Thyroid gland (tissue), 4 donors: ENCODE data around the gene ZCCHC3. TPM values are rescaled to one million over a fixed set of nuclear protein-coding genes. Genes with fewer than 3 reads are reported as not detected.
A peak's percentile ranks its signal among the peaks of the same experiment; 100 is the strongest.

Experiments
- DNase-seq, 2 donors: peaks; one replicate each; pipeline ENCODE4 v3.0.0-alpha.2; 2019
- H3K27ac ChIP-seq, 3 donors: fragments of 200-600 bp; sonication (generic); 1 replicate in 2 of 3; 2 replicates in 1 of 3; pipeline ENCODE4 v1.5.1; 2016 to 2019; ENCODE audit warnings: mild to moderate bottlenecking in 1 of 3, moderate library complexity in 1 of 3
- H3K27me3 ChIP-seq: fragments of 200-600 bp; sonication (generic); one replicate; pipeline ENCODE4 v1.5.1; 2019
- H3K36me3 ChIP-seq, 2 donors: fragments of 200-600 bp; sonication (generic); one replicate each; pipeline ENCODE4 v1.5.1; 2016 to 2019
- H3K4me1 ChIP-seq, 2 donors: fragments of 200-600 bp; sonication (generic); one replicate each; pipeline ENCODE4 v1.5.1; 2017 to 2019
- H3K4me3 ChIP-seq, 3 donors: fragments of 200-600 bp; sonication (generic); replicated peaks in 1 of 3; 1 replicate in 2 of 3; 2 replicates in 1 of 3; pipeline ENCODE4 v1.5.1; 2016; ENCODE audit warnings: mild to moderate bottlenecking in 1 of 3
- H3K9me3 ChIP-seq: fragments of 200-600 bp; sonication (generic); one replicate; pipeline ENCODE4 v1.5.1; 2017
- POLR2A ChIP-seq, 2 donors: fragments of 450-650 bp; IDR thresholded peaks; one replicate each; pipeline ENCODE4 v1.6.1; 2017; ENCODE audit warnings: antibody characterized with exemption in 2 of 2, mild to moderate bottlenecking in 2 of 2, moderate library complexity in 1 of 2
- WGBS, 2 donors: methylation state at CpG; one replicate each; pipeline ENCODE4 v1.1.5; 2017; 5-methylcytosine and 5-hydroxymethylcytosine counted together
- intact Hi-C: fragments of 100-400 bp; cut with DNase I; formaldehyde crosslinking; loops from one replicate; pipeline ENCODE4 v1.15.1; 2023
- total RNA-seq, 4 donors: library from RNA; depleted of rRNA; stranded (reverse); fragments of >200 nt; gene quantifications; one replicate each; pipeline ENCODE4 v1.2.3, GENCODE V29; 2016
- TF ChIP-seq, protein P1 (sequence below), 6 experiments: fragments of 200-600 bp in 3 of 6; fragments of 450-650 bp in 3 of 6; sonication (generic) in 3 of 6; IDR thresholded peaks; one replicate each; pipeline ENCODE4 v1.5.1; 2016 to 2019; ENCODE audit warnings: antibody characterized with exemption in 6 of 6, mild to moderate bottlenecking in 2 of 6, inconsistent platforms in 1 of 6, moderate library complexity in 1 of 6

The ZCCHC3 gene
- total RNA-seq, 4 donors from 2014 or later = 20.2 to 28.4 (median 22.3) TPM

DNA sequence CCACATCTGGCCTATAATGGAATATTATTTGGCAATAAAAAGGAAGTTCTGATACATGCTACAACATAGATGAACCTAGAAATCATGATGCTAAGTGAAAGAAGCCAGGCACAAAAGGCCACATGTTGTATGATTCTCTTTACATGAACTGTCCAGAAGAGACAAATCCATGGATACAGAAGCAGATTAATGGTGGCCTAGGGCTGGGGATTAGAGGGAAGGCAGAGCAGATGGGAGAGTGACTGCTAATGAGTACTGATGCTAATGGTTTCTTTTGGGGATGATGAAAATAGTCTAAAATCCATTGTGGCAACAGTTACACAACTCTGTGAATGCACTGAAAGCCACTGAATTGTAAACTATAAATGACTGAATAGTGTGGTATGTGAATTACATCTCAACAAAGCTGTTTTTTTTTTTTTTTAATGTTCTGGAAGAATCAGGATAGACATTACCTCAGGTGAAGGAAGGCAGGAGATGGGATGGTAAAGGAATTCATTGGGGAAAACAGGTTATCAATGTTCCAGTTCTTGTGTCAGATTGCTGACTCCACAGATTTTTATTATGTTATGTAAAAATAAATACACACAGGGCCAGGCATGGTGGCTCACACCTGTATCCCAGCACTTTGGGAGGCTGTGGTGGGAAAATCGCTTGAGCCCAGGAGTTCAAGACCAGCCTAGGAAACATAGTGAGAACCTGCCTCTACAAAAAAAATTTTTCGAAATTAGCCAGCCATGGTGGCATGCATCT, 19.1 kb downstream of the ZCCHC3 start:
- TF ChIP-seq, protein P1, sequence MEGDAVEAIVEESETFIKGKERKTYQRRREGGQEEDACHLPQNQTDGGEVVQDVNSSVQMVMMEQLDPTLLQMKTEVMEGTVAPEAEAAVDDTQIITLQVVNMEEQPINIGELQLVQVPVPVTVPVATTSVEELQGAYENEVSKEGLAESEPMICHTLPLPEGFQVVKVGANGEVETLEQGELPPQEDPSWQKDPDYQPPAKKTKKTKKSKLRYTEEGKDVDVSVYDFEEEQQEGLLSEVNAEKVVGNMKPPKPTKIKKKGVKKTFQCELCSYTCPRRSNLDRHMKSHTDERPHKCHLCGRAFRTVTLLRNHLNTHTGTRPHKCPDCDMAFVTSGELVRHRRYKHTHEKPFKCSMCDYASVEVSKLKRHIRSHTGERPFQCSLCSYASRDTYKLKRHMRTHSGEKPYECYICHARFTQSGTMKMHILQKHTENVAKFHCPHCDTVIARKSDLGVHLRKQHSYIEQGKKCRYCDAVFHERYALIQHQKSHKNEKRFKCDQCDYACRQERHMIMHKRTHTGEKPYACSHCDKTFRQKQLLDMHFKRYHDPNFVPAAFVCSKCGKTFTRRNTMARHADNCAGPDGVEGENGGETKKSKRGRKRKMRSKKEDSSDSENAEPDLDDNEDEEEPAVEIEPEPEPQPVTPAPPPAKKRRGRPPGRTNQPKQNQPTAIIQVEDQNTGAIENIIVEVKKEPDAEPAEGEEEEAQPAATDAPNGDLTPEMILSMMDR (IDR thresholded peaks at IDR 0.05) = no peak
- no peak for TF ChIP-seq POLR2A (IDR thresholded peaks at IDR 0.05)
- H3K4me3 ChIP-seq = no peak overlapping the region
- H3K4me1 ChIP-seq = no peaks in the 10 kb centered on the region
- no peaks in the 10 kb centered on the region for H3K36me3 ChIP-seq
- no peaks in the 10 kb centered on the region for H3K27me3 ChIP-seq
- H3K27ac ChIP-seq = no peak overlapping the region
- no peaks in the 10 kb centered on the region for H3K9me3 ChIP-seq
- intact Hi-C loops = no loop called here
- no peak for DNase-seq
- 92 to 100% methylated on average over 2 of the region's 2 CpGs for WGBS, 2 donors

DNA sequence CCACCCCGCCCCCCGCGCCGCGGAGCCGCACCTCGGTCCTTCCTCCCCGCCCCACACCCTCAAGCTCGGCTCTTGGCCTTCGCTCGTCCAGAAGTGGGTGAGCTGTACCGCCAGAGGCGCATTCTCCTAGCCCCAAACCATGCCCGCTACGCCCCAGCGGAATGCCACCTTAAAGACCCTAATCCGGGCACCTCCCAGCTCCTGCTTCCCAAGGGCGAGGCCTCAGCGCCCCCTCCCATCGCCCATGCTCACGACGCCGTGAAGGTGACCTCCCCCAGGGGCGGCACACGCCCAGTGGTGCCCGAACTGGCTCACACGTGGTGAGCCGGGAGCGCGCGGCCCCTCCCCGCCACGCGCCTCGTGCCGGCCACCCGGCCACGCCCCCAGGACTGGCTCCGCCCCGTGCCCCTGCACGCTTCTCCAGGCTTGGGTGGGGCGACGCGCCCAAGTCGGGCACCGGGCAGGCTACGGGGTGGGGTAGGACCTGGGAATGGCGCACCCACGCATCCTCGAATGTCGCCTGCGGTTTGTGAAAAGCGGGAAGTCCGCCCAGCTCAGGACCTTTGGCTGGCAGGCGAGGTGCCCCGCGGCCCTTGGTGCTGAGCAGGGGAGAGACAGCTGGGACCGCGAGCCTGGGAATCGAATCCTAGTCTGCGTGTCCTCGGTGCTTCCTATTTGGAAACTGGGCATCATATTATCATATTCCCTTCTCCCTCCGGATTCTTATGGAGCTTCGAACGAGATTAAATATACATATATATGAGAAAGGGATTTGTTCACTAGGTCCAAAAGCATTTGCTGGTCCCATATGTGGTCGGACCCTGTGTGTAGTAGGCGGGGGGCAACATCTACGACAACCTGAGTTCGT, 27.0 kb downstream of the ZCCHC3 start:
- Histone ChIP-seq H3K27me3 (no peaks in the 10 kb centered on the region), H3K4me3 (peak overlapping the region; percentile 29 to 70 (median 68)), H3K9me3 (no peaks in the 10 kb centered on the region), H3K27ac (peak overlapping the region; percentile 83 to 98 (median 83)), H3K4me1 (peaks cover 3 to 24% of the 10 kb centered on the region in 2 donors), H3K36me3 (no peaks in the 10 kb centered on the region)
- DNase-seq = peak; percentile 95 to 96
- 0 to 1% methylated on average over 28 to 30 of the region's 69 CpGs for WGBS, 2 donors
- TF ChIP-seq POLR2A (IDR thresholded peaks at IDR 0.05) = peak; percentile 63 to 93
- TF ChIP-seq, protein P1 (IDR thresholded peaks at IDR 0.05) = peak in 3 of 6 experiments; percentile 21 to 37 (median 35)
- intact Hi-C loops = no loop called here

DNA sequence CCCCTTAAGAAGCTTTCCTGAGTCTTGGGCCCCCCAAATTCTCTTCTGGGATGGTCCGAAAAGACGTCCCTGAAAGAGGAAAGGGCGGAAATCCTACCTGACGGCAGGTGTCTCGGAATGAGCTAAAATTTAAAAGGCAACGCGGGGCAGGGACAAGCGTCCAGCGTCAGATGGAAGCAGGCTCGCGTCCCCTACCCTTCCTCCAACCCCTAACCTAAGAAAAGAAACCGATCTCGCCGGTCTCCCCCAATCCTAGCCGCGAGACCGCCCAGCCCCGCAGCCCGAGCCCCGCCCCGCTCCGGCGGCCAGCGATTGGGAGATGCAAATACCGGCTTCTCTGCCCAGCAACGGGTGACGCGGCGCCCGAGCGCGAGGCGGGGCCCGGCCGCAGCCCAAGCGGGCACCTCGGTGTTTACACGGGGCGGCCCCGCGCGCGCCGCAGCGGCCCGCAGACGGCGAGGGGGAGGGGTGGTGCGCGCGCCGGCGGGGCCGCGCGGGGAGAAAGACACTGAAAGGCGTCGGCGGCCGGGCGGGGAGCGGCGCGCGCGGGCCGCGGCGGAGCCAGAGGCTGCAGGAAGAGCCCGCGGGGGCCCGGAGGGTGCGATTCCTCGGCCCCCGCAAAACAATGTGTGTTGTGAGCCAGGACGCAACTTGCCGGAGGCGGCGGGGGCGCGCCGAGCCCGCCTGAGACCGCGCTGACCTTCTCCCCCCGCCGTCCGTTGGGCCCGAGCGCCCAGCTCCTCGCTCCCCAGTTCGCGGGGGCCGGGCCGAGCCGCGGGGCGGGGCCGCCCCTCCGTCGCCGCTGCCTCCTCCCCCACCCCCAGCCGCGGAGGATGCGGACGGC, 27.9 kb downstream of the ZCCHC3 start, which contains the start of gene SOX12:
Gene SOX12, plus strand, starts transcription at position 508 of the 844 bp plus-strand sequence. CDS start 373 bp downstream, outside the sequence.
- intact Hi-C loops = no loop called here
- Histone ChIP-seq H3K4me1 (peaks cover 11 to 30% of the 10 kb centered on the region in 2 donors), H3K27ac (peak within 1 kb of the TSS; percentile 88 to 98 (median 91)), H3K27me3 (no peaks in the 10 kb centered on the region), H3K36me3 (no peaks in the 10 kb centered on the region), H3K4me3 (peak within 1 kb of the TSS; percentile 29 to 75 (median 70)), H3K9me3 (no peaks in the 10 kb centered on the region)
- TF ChIP-seq, protein P1 (IDR thresholded peaks at IDR 0.05) = no peak
- peak; percentile 32 to 79 for TF ChIP-seq POLR2A (IDR thresholded peaks at IDR 0.05)
- WGBS, 2 donors = 0% methylated on average over 10 to 11 of the region's 106 CpGs
- peak; percentile 99 for DNase-seq

DNA sequence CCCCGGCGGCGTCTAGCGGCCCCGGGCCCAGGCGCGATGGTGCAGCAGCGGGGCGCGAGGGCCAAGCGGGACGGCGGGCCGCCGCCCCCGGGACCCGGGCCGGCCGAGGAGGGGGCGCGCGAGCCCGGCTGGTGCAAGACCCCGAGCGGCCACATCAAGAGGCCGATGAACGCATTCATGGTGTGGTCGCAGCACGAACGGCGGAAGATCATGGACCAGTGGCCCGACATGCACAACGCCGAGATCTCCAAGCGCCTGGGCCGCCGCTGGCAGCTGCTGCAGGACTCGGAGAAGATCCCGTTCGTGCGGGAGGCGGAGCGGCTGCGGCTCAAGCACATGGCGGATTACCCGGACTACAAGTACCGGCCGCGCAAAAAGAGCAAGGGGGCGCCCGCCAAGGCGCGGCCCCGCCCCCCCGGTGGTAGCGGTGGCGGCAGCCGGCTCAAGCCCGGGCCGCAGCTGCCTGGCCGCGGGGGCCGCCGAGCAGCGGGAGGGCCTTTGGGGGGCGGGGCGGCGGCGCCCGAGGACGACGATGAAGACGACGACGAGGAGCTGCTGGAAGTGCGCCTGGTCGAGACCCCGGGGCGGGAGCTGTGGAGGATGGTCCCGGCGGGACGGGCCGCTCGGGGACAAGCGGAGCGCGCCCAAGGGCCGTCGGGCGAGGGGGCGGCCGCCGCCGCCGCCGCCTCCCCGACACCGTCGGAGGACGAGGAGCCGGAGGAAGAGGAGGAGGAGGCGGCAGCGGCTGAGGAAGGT, 28.7 kb downstream of the ZCCHC3 start:
- TF ChIP-seq, protein P1 (IDR thresholded peaks at IDR 0.05) = no peak
- TF ChIP-seq POLR2A (IDR thresholded peaks at IDR 0.05) = no peak
- Histone ChIP-seq H3K27me3 (no peaks in the 10 kb centered on the region), H3K4me1 (peaks cover 14 to 33% of the 10 kb centered on the region in 2 donors), H3K36me3 (no peaks in the 10 kb centered on the region), H3K27ac (peak overlapping the region; percentile 88 to 98 (median 91)), H3K4me3 (peak overlapping the region; percentile 19 to 75 (median 62)), H3K9me3 (no peaks in the 10 kb centered on the region)
- WGBS, 2 donors = 3% methylated on average over 6 to 8 of the region's 103 CpGs
- peak; percentile 68 to 72 for DNase-seq
- intact Hi-C loops = no loop called here
